Breast epithelium (tissue), 3 donors: ENCODE data around the gene SLC11A1.

Experiments
- CTCF ChIP-seq, 3 donors: fragments of 450-650 bp; IDR thresholded peaks; one replicate each; pipeline ENCODE4 v1.5.1; 2016 to 2017; ENCODE audit warnings: antibody characterized with exemption in 3 of 3, mild to moderate bottlenecking in 3 of 3, moderate library complexity in 3 of 3
- POLR2A ChIP-seq: fragments of 450-650 bp; IDR thresholded peaks from one replicate; pipeline ENCODE4 v1.6.1; 2016; ENCODE audit warnings: antibody characterized with exemption, mild to moderate bottlenecking, moderate library complexity
- POLR2AphosphoS5 ChIP-seq, 3 donors: sonication (generic); formaldehyde crosslinking; IDR thresholded peaks; one replicate each; pipeline ENCODE4 v1.6.1; 2017; ENCODE audit warnings: antibody characterized with exemption in 3 of 3

- TF ChIP-seq CTCF (IDR thresholded peaks at IDR 0.05) (no peak), POLR2AphosphoS5 (IDR thresholded peaks at IDR 0.05) (no peak), POLR2A (no peak)
These were observed 10.9 kb downstream of the SLC11A1 start for GRCh38 chr2:218392891-218393462.
